Mononuclear cell (primary cell): ENCODE measurements around the gene LILRB2. TPM values are rescaled to one million over a fixed set of nuclear protein-coding genes. Genes with fewer than 3 reads are reported as not detected.
"Not testable (repeated sequence)": the region's sequence is repeated elsewhere in the genome, so short reads cannot be mapped to it uniquely, and the experiment has no call there.

Source experiments
- H3K27me3 ChIP-seq: 2 replicates; pipeline ENCODE4 v1.6.0; 2011; ENCODE audit warnings: low read length, control low read depth; ENCODE audit not compliant: insufficient read depth
- H3K4me1 ChIP-seq: 2 replicates; pipeline ENCODE4 v1.5.1; 2011; ENCODE audit warnings: mild to moderate bottlenecking, low read length, control low read depth; ENCODE audit not compliant: insufficient read depth
- H3K4me3 ChIP-seq: 2 replicates; pipeline ENCODE4 v1.5.1; 2011; ENCODE audit warnings: mild to moderate bottlenecking, low read length, moderate library complexity
- H3K9me3 ChIP-seq: 2 replicates; pipeline ENCODE4 v1.5.1; 2011; ENCODE audit warnings: low read depth, mild to moderate bottlenecking, control low read depth, low read length
- total RNA-seq: library from RNA; depleted of rRNA; stranded (reverse); fragments of >200 nt; gene quantifications from one replicate; pipeline ENCODE4 v1.2.3, GENCODE V29; 2012

Gene LILRB2
- total RNA-seq, 1 donor: 27.3 TPM

DNA sequence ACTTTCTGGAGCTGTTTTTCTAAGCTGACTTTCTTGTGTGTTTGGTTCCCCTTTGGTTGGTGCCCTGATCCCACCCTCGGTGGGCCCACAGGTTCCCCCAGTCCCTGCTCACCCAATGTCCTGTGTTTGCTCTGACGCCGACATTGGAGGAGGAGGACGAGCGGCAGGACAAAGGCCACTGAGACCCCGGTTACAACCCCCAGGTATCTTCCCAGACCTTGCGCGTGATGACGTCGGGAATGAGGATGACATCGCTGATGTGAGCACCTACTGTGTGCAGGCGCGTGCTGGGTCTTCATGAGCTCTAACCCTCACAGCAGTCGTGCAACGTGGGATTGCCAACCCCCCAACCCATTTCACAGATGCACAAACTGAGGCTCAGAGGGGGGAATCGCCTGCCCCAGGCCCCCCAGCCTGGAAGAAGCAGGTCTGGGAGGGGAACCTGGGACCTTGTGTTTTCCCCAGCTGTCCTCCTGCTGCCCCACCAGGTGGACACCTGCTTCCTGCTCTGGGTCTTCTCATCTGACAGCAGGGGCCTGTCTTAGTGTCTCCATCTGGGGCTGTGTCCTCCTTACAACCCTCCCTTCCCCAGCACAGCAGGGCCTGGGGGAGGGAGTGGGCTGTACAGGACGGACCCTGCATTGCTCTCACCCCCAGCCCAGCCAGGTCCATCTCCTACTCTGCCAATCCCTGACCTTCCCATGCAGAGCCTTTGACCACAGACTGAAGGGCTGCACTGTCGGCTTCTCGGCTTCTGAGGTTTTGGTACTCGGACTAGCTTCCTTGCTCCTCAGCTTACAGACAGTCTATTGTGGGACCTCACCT, 33.6 kb downstream of the LILRB2 start:
- Histone ChIP-seq H3K4me3 (no peak overlapping the region), H3K27me3 (no peaks in the 10 kb centered on the region), H3K9me3 (no peaks in the 10 kb centered on the region), H3K4me1 (peaks cover 32% of the 10 kb centered on the region)

DNA sequence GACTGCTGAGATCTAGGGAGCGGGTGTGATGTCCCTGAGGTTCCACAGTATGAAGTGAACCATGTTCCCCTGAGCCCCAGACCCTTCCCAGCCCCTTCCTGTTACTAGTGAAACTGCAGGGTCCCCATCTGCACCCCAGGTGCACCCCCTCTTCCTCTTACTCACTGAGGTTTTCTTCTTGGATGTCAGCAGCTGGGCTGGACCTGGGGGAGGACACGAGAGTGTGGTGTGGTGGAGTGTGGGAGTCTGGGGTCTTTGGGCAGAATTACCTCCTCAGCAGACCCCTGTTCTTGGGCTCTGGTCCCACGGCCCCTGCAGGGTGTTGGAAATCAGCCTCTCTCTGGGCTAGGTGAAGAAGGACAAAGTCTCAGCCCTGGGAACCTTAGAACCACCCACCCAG, 35.0 kb downstream of the LILRB2 start:
- Histone ChIP-seq H3K4me1 (peaks cover 32% of the 10 kb centered on the region), H3K4me3 (no peak overlapping the region), H3K9me3 (no peaks in the 10 kb centered on the region), H3K27me3 (no peaks in the 10 kb centered on the region)

DNA sequence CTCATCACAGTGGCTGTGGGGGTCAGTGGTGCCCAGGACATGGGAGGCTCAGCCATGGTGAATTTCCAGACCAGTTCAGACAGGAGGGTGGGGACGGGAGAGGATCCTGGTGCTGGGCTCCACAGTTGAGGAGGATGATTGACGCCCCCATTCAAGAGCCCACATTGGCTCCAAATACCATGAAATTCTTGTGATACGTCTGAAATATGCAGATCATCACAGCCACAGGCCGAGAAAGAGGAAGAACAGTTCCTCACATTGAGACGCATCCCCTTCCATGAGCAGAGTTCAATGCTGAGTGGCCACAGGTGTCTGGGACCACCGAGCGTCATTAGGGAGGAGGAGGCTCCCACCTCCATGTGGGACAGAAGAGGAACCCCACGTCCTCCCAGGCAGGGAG, 37.1 kb downstream of the LILRB2 start:
- peaks cover 37% of the 10 kb centered on the region for H3K4me1 ChIP-seq
- not testable (repeated sequence) for H3K4me3 ChIP-seq, H3K27me3 ChIP-seq, H3K9me3 ChIP-seq

DNA sequence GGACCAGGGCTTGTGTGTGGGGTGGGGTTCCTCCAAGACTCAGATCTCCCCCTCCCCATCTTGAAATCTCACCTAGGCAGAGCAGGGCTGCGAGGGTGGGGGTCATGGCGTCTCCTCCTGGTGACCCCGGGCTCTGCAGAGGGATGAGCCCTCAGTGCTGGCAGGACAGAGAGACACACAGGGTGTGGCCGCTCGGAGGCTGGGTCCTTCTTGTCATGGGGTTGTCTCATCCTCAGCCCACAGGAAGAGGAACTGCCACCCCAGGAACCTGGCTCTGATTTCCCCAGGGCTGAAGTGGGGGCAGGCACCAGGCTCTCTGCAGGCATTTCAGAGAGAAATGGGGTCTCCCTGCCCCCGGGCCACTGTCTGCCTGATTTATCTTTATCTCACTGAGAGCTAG, 38.3 kb downstream of the LILRB2 start, which contains the start of gene LILRA6:
TSS of gene LILRA6 (minus strand) at position 145 of the 400 bp plus-strand sequence.
- peaks cover 26% of the 10 kb centered on the region for H3K4me1 ChIP-seq
- not testable (repeated sequence) for H3K9me3 ChIP-seq, H3K27me3 ChIP-seq, H3K4me3 ChIP-seq

DNA sequence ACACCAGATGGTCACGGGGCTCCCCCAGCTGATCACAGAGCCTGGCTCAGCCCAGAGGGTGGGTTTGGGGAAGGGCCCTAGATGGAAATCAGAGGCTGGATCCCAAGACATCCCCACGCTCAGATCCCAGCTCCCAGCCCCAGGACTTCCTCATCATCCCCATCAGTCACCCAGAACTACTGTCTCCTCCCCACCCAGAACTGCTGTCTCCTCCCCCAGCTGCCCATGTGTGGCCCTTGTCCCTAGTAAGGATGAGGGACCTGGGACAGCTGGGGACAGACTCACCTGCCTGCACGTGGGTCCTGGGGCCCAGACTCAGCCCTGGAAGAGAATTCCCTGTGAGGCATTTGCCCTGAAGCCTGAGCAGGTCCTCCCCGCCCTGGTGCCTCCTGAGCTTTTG, 38.7 kb downstream of the LILRB2 start:
- peaks cover 22% of the 10 kb centered on the region for H3K4me1 ChIP-seq
- not testable (repeated sequence) for H3K9me3 ChIP-seq, H3K4me3 ChIP-seq, H3K27me3 ChIP-seq

- not testable (repeated sequence) for H3K9me3 ChIP-seq, H3K4me3 ChIP-seq, H3K27me3 ChIP-seq
- peaks cover 11% of the 10 kb centered on the region for H3K4me1 ChIP-seq
Observed at GRCh38 chr19:54240372-54241336, 40.3 kb downstream of the LILRB2 start.

- not testable (repeated sequence) for H3K27me3 ChIP-seq, H3K4me3 ChIP-seq, H3K9me3 ChIP-seq
- peaks cover 12% of the 10 kb centered on the region for H3K4me1 ChIP-seq
Observed at GRCh38 chr19:54239491-54240371, 41.2 kb downstream of the LILRB2 start.

- H3K4me1 ChIP-seq: peaks cover 20% of the 10 kb centered on the region
- no peaks in the 10 kb centered on the region for H3K27me3 ChIP-seq
- no peak overlapping the region for H3K4me3 ChIP-seq
- H3K9me3 ChIP-seq: no peaks in the 10 kb centered on the region
Observed at GRCh38 chr19:54233941-54234340, 47.0 kb downstream of the LILRB2 start.

GRCh38 chr19:54231077-54231931, 49.6 kb downstream of the LILRB2 start:
- H3K4me1 ChIP-seq: peaks cover 15% of the 10 kb centered on the region
- no peak overlapping the region for H3K4me3 ChIP-seq
- H3K27me3 ChIP-seq: no peaks in the 10 kb centered on the region
- H3K9me3 ChIP-seq: no peaks in the 10 kb centered on the region

- Histone ChIP-seq H3K4me3 (no peak overlapping the region), H3K4me1 (peaks cover 15% of the 10 kb centered on the region), H3K27me3 (no peaks in the 10 kb centered on the region), H3K9me3 (no peaks in the 10 kb centered on the region)
Observed at GRCh38 chr19:54230031-54230430, 50.9 kb downstream of the LILRB2 start.

DNA sequence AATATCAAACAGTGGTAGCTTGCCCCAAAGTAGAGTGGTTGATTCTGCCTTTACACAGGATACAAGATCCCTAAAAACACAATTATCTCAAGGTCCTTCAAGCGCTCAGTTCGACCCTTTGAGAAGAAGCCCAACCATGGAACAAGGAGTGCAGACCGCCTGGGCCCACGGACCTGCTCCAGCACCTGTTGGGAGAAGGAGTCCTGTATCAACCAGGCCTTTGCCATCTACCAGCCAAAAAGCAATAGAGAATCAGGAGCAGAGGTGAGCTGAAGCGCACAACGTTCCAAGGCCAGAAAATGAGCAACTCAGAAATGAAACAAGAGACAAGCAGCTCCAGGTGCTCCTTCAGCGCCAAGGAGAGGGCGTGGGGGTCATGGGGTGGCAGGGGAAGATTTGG, 51.8 kb downstream of the LILRB2 start:
- H3K27me3 ChIP-seq: no peaks in the 10 kb centered on the region
- no peak overlapping the region for H3K4me3 ChIP-seq
- H3K9me3 ChIP-seq: no peaks in the 10 kb centered on the region
- peaks cover 8% of the 10 kb centered on the region for H3K4me1 ChIP-seq

DNA sequence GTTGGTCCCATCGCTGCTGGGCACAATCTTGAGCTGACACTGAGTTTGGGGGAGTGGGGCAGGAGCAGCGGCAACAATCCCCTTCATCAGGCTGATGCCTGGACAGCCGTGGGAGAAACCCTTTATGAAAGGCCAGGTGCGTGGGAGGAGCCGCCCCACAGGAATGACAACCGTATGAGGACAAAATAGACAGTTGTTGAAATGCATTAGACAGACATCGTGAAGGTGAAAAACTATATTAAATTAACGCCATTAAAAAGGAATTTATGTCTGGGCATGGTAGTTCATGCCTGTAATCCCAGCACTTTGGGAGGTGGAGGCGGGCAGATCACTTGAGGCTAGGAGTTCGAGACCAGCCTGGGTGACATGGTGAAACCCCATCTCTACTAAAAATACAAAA, 56.3 kb downstream of the LILRB2 start:
- not testable (repeated sequence) for H3K4me3 ChIP-seq, H3K27me3 ChIP-seq, H3K9me3 ChIP-seq
- peaks cover 22% of the 10 kb centered on the region for H3K4me1 ChIP-seq

DNA sequence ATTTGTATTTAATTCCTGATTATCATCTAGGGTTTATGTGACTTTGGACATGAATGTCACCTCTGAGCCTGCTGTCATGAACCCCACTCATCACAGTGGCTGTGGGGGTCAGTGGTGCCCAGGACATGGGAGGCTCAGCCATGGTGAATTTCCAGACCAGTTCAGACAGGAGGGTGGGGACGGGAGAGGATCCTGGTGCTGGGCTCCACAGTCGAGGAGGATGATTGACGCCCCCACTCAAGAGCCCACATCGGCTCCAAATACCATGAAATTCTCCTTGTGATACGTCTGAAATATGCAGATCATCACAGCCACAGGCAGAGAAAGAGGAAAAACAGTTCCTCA, 57.0 kb downstream of the LILRB2 start:
- H3K4me3 ChIP-seq, H3K27me3 ChIP-seq, H3K9me3 ChIP-seq: not testable (repeated sequence)
- H3K4me1 ChIP-seq: peaks cover 22% of the 10 kb centered on the region
